ENCODE data around the gene BCL2L11. TPM values are rescaled to one million over a fixed set of nuclear protein-coding genes. Genes with fewer than 3 reads are reported as not detected.

Gene BCL2L11
- total RNA-seq, 1 donor from 2014 or later: 11.4 TPM

DNA sequence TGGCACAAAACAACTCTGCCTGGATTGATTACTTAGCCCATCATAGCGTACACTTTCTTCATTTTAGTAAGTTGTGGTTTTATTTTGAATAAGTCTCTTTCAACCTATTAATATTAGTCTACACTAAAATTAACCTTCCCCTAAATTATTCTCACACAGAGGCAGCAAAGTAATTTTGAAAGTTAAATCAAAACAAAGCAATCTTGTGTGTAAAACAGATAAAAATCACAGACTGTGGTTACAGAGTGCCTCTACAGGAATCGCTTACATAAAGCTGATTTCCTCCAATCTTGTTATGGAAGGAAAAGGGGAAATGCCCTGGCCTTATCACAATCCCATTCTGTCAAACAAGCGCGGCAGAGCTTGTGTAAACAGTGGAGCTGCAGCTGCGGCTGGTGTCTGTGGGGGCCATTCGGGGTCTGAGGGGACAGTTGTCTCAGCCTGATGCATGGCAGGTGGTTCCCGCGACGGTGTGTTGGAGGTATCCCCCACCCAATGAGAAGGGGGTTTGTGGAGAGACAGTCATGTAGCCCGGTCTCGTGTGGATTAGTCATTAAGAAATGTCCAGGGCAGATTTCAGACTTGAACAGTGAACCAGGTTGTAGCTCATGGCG lies 42.1 kb downstream of the BCL2L11 start:
- Mint-ChIP-seq H3K4me3 (ENCODE audit: unreplicated experiment) (no peak overlapping the region), H3K27me3 (ENCODE audit: low read depth) (no peaks in the 10 kb centered on the region), H3K9me3 (ENCODE audit: low read depth) (no peaks in the 10 kb centered on the region), H3K27ac (ENCODE audit: unreplicated experiment) (peak overlapping the region; percentile 17), H3K4me1 (ENCODE audit: low read depth) (peaks cover 50% of the 10 kb centered on the region), H3K36me3 (ENCODE audit: low read depth) (peaks cover 16% of the 10 kb centered on the region)
- TF ChIP-seq, protein P1, sequence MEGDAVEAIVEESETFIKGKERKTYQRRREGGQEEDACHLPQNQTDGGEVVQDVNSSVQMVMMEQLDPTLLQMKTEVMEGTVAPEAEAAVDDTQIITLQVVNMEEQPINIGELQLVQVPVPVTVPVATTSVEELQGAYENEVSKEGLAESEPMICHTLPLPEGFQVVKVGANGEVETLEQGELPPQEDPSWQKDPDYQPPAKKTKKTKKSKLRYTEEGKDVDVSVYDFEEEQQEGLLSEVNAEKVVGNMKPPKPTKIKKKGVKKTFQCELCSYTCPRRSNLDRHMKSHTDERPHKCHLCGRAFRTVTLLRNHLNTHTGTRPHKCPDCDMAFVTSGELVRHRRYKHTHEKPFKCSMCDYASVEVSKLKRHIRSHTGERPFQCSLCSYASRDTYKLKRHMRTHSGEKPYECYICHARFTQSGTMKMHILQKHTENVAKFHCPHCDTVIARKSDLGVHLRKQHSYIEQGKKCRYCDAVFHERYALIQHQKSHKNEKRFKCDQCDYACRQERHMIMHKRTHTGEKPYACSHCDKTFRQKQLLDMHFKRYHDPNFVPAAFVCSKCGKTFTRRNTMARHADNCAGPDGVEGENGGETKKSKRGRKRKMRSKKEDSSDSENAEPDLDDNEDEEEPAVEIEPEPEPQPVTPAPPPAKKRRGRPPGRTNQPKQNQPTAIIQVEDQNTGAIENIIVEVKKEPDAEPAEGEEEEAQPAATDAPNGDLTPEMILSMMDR (IDR thresholded peaks at IDR 0.05): no peak
- DNase-seq (ENCODE audit: low spot score): no peak

DNA sequence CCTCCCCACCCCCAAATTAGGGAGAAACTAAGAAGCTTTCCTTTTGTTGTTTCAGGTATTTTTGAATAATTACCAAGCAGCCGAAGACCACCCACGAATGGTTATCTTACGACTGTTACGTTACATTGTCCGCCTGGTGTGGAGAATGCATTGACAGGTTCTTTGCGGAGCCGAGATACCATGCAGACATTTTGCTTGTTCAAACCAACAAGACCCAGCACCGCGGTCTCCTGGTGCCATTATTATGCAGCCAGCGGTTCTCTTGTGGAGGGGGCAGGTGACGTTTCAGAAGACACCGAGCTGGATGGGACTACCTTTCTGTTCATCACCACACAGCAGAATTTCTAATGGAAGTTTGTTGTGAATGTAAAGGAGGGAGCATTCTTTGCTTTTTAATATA lies 43.4 kb downstream of the BCL2L11 start:
- TF ChIP-seq, protein P1 (IDR thresholded peaks at IDR 0.05): no peak
- peaks cover 14% of the 10 kb centered on the region for H3K36me3 Mint-ChIP-seq (ENCODE audit: low read depth)
- H3K4me3 Mint-ChIP-seq (ENCODE audit: unreplicated experiment): no peak overlapping the region
- no peaks in the 10 kb centered on the region for H3K9me3 Mint-ChIP-seq (ENCODE audit: low read depth)
- no peak overlapping the region for H3K27ac Mint-ChIP-seq (ENCODE audit: unreplicated experiment)
- H3K27me3 Mint-ChIP-seq (ENCODE audit: low read depth): no peaks in the 10 kb centered on the region
- H3K4me1 Mint-ChIP-seq (ENCODE audit: low read depth): peaks cover 63% of the 10 kb centered on the region
- no peak for DNase-seq (ENCODE audit: low spot score)

DNA sequence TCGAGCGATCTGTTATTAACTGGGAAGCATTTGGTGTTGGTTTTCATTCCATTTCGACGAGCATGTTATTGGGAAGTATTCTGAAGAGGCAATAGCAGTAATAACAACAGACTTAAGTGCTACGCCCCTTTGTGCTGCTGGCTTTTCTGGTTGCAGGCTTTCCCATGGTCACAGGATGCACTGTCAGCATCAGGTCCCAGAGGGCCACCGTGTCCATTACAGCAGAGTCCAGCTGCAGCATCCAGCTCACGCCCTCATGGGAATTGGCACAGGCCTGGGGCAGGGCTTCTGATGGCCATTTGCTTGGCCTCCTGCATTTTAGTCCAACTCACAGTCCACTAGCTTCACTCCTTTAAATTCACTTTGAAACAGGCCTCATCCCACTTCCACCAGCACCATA lies 44.4 kb downstream of the BCL2L11 start:
- Mint-ChIP-seq H3K36me3 (ENCODE audit: low read depth) (peaks cover 12% of the 10 kb centered on the region), H3K4me1 (ENCODE audit: low read depth) (peaks cover 56% of the 10 kb centered on the region), H3K4me3 (ENCODE audit: unreplicated experiment) (no peak overlapping the region), H3K9me3 (ENCODE audit: low read depth) (no peaks in the 10 kb centered on the region), H3K27me3 (ENCODE audit: low read depth) (no peaks in the 10 kb centered on the region), H3K27ac (ENCODE audit: unreplicated experiment) (no peak overlapping the region)
- TF ChIP-seq, protein P1 (IDR thresholded peaks at IDR 0.05): no peak
- DNase-seq (ENCODE audit: low spot score): no peak

DNA sequence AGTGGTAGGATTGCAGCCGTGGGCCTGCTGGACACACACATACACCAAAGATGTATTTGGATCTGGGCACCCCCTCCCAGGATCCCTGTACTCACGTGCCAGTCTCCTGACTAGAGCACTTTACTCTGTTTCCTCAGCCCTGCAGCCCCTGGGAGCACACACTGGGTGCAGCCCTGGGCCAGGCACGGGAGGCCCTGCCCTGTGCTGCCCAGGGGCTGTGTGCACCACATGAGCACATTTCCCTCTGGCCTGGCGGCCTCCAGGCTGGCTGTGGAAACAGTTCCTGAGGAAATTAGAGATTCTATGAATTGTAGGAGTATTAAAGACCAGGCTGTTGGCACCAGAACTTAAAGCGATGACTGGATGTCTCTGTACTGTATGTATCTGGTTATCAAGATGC lies 45.4 kb downstream of the BCL2L11 start:
- H3K4me3 Mint-ChIP-seq (ENCODE audit: unreplicated experiment): no peak overlapping the region
- TF ChIP-seq, protein P1 (IDR thresholded peaks at IDR 0.05): no peak
- no peak for DNase-seq (ENCODE audit: low spot score)
- H3K9me3 Mint-ChIP-seq (ENCODE audit: low read depth): no peaks in the 10 kb centered on the region
- H3K27me3 Mint-ChIP-seq (ENCODE audit: low read depth): no peaks in the 10 kb centered on the region
- H3K4me1 Mint-ChIP-seq (ENCODE audit: low read depth): peaks cover 46% of the 10 kb centered on the region
- H3K36me3 Mint-ChIP-seq (ENCODE audit: low read depth): peaks cover 10% of the 10 kb centered on the region
- H3K27ac Mint-ChIP-seq (ENCODE audit: unreplicated experiment): no peak overlapping the region

DNA sequence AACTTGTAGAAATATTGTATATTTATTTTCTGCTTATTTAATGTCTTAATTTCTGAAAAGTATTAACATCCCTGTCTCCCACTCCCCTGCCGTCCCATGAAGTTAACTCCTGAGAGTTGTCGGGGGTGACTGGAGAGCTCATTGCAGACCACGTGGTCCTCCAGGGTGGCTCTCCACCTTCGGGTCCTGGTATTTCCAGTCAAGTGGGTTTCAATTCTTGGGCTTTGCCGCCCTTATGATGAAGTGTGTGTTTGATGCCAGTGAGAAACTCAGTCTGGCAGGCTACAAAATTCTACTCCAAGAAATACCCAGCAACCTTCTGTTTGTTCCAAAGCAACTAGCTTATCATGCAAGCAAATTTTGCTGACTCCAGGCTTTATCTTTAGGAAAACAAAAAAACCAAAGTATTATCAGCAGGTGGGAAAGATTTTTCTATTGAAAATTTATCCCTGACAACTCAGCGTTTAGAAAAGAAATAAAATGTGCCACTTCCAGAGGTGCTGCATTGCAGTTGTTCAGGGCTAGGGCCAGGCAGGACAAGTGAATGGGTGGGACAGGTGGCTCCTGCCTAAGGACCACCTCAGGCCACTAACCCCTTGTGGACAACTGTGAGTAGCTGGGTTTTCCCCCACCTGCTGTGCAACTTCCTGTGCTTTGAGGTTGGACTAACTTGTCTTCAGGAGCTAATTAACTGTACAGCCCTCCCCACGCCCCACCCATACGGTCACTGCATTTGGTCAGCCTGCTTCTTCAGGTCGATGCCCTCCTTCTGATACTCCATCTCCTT lies 46.6 kb downstream of the BCL2L11 start:
- Mint-ChIP-seq H3K27me3 (ENCODE audit: low read depth) (no peaks in the 10 kb centered on the region), H3K4me3 (ENCODE audit: unreplicated experiment) (no peak overlapping the region), H3K9me3 (ENCODE audit: low read depth) (no peaks in the 10 kb centered on the region), H3K4me1 (ENCODE audit: low read depth) (peaks cover 39% of the 10 kb centered on the region), H3K27ac (ENCODE audit: unreplicated experiment) (no peak overlapping the region), H3K36me3 (ENCODE audit: low read depth) (peaks cover 10% of the 10 kb centered on the region)
- DNase-seq (ENCODE audit: low spot score): no peak
- TF ChIP-seq, protein P1 (IDR thresholded peaks at IDR 0.05): no peak

Data from chondrocyte (in vitro differentiated cells).